Activated T-helper 17 cell treated with anti-CD3 and anti-CD28 coated beads, Interleukin-2, amount 50 U/mL, for 72 hours (primary cell): ENCODE results near the gene EPB41L3. TPM values are rescaled to one million over a fixed set of nuclear protein-coding genes. Genes with fewer than 3 reads are reported as not detected.

Experiments used
- ATAC-seq: fragments of 150-1000 bp; cut with Tn5 transposase; replicated peaks from 2 replicates; pipeline ENCODE4 v1.10.0; 2021; ENCODE audit warnings: mild to moderate bottlenecking, moderate library complexity
- H3K27ac Mint-ChIP-seq: one replicate; pipeline ENCODE4 v1.8.0; 2022; ENCODE audit warnings: mixed read lengths
- H3K27me3 Mint-ChIP-seq: one replicate; pipeline ENCODE4 v1.8.0; 2022; ENCODE audit warnings: mixed read lengths
- H3K36me3 Mint-ChIP-seq: one replicate; pipeline ENCODE4 v1.8.0; 2022; ENCODE audit warnings: low read depth, mild to moderate bottlenecking, mixed read lengths
- H3K4me1 Mint-ChIP-seq: one replicate; pipeline ENCODE4 v1.8.0; 2022; ENCODE audit warnings: mixed read lengths
- H3K4me3 Mint-ChIP-seq: one replicate; pipeline ENCODE4 v1.8.0; 2022; ENCODE audit warnings: mild to moderate bottlenecking, mixed read lengths
- H3K9me3 Mint-ChIP-seq: one replicate; pipeline ENCODE4 v1.8.0; 2022; ENCODE audit warnings: mixed read lengths
- total RNA-seq, 2 donors: library from RNA; stranded (reverse); gene quantifications; one replicate each; pipeline ENCODE4 v1.2.3, GENCODE V29; 2022

Gene EPB41L3
- total RNA-seq, 2 donors from 2014 or later: 0.09 to 0.13 TPM

DNA sequence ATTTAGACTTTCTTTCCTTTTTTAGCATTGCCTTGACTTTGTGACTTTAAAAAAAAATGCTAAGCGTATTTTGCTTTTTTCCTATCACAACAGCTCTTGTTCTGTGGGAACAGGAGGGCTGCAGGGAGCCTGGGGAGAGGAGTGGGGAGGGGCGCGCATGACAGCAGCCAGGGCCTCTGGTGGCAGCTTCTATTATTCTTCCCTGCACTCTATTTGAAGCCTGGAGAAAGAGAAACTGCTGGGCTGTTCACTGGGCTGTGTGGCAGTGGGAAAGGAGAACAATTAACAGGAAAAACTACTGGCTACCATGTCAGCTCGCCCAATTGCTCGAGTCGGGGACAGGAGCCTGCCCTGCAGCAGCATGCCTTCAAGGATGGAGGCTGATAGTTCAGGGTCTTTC, 129.3 kb downstream of the EPB41L3 start:
- H3K4me1 Mint-ChIP-seq: no peaks in the 10 kb centered on the region
- no peak overlapping the region for H3K4me3 Mint-ChIP-seq
- H3K9me3 Mint-ChIP-seq: no peaks in the 10 kb centered on the region
- peaks cover 15% of the 10 kb centered on the region for H3K27me3 Mint-ChIP-seq
- H3K27ac Mint-ChIP-seq: no peak overlapping the region
- ATAC-seq: no peak
- H3K36me3 Mint-ChIP-seq: no peaks in the 10 kb centered on the region

DNA sequence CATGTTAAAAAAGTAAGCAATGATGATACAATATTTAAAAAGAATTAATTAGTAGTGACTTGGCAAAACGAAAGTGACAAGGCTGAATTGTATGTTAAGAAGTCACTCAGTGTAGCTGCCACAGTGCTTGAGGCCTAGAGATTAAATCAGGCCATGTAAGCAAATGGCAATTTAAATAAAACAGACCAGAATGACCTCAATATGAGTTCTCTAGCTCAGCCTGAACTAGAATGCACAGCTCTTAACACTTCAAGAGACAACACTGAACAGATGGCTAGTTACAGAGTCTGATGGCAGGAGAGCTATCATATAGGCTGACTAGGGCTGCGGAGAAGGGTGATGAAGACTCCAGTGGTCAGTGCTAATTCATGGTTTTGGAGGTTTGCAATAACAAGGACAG, 130.3 kb downstream of the EPB41L3 start:
- Mint-ChIP-seq H3K27ac (no peak overlapping the region), H3K4me1 (no peaks in the 10 kb centered on the region), H3K27me3 (peaks cover 13% of the 10 kb centered on the region), H3K36me3 (no peaks in the 10 kb centered on the region), H3K4me3 (no peak overlapping the region), H3K9me3 (no peaks in the 10 kb centered on the region)
- ATAC-seq: no peak

DNA sequence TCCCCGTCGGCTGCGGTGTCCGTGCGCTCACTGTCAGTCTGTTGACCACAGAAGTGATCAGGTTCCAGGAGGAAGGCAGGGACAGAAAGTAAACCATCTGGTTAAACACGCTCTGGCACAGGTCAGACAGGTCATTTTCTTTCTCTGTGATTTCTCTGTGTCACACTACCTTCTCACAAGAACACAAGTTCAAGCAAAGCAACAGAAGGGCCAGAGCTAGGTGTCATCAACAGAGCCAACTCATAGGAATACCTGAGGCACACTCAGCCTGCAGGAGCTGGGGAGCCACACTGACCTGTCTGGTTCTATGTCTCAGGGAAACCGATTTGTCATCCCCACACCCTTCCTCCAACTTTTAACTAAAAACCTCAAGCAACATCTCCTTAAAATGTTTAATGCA, 133.2 kb downstream of the EPB41L3 start:
- Mint-ChIP-seq H3K27me3 (peaks cover 10% of the 10 kb centered on the region), H3K27ac (no peak overlapping the region), H3K9me3 (peaks cover 3% of the 10 kb centered on the region), H3K4me1 (peaks cover 4% of the 10 kb centered on the region), H3K4me3 (no peak overlapping the region), H3K36me3 (no peaks in the 10 kb centered on the region)
- ATAC-seq: no peak

DNA sequence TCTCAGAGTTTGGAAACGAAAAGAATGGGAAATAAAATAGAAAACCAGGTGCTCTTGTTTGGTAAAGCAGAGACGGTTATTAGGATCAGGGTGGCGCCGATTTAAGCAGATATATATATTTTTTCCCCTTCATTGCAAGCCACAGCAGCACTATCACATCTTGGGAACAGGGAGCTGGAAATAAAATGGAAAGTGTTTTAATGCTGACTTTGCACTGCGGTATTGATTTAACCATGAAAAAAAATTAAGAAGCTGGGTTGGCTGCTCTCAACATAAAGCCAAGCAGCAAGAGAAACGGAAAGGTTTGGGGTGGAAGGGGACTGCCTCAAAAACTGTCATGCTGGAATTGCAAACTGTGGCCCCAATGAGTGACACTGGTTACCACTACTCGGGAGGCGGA, 145.5 kb downstream of the EPB41L3 start:
- Mint-ChIP-seq H3K9me3 (no peaks in the 10 kb centered on the region), H3K36me3 (no peaks in the 10 kb centered on the region), H3K4me1 (peaks cover 6% of the 10 kb centered on the region), H3K27ac (no peak overlapping the region), H3K27me3 (peaks cover 25% of the 10 kb centered on the region), H3K4me3 (no peak overlapping the region)
- no peak for ATAC-seq

DNA sequence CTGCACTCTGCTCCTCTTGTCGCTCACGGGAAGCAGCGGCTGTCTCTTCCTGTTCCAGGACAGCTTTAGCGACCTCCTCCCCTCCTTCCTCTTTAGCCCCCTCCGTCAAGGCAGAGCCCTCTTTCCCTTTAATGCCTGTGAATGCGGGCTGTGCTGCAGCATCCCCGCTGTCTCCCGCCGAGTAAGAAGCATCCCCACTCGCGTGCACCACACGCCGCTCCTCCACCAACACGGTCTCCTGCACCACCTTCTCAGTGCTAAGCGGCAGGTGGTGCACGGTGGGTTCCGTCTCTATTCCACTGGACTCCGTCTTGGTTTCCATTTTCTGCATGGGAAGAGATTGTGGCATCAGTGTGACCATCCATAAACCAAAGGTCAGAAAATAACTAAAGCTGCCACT, 146.7 kb downstream of the EPB41L3 start:
- no peak for ATAC-seq
- Mint-ChIP-seq H3K36me3 (no peaks in the 10 kb centered on the region), H3K27ac (no peak overlapping the region)

DNA sequence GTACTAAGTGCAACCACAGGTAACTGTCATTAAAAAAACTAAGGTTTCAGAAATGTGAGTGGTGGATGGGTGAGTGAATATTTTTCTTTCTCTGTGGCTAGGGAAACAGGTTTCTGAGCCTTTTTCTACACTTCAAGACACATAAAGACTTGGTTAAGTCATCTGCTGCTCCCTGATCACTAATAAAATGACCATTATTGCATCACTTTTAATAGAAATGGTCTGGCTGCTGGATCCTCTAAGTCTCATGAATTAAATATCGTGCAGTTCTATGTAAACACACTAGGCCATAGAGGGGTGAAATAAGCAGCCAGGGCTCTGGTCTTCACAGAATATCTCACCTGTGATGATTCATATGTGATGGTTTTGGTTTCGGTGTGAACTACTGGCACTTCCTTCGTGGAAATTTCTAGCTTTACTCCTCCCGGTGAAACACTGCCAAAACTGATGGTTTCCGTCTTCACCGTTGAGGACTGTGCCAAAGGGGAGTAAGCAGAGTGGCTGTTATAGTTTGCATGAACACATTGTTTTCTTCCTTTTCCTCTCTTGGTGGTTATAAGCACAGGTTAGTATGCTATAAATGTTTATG, 147.8 kb downstream of the EPB41L3 start:
- peak; percentile 68 for ATAC-seq
- H3K4me3 Mint-ChIP-seq: no peak overlapping the region
- no peaks in the 10 kb centered on the region for H3K36me3 Mint-ChIP-seq
- H3K27ac Mint-ChIP-seq: no peak overlapping the region
- H3K9me3 Mint-ChIP-seq: no peaks in the 10 kb centered on the region
- peaks cover 6% of the 10 kb centered on the region for H3K4me1 Mint-ChIP-seq
- peaks cover 25% of the 10 kb centered on the region for H3K27me3 Mint-ChIP-seq

More for the DNA sequence above, 146.7 kb downstream of the EPB41L3 start:
- H3K27me3 Mint-ChIP-seq: peaks cover 25% of the 10 kb centered on the region
- peaks cover 6% of the 10 kb centered on the region for H3K4me1 Mint-ChIP-seq
- no peaks in the 10 kb centered on the region for H3K9me3 Mint-ChIP-seq
- H3K4me3 Mint-ChIP-seq: no peak overlapping the region

DNA sequence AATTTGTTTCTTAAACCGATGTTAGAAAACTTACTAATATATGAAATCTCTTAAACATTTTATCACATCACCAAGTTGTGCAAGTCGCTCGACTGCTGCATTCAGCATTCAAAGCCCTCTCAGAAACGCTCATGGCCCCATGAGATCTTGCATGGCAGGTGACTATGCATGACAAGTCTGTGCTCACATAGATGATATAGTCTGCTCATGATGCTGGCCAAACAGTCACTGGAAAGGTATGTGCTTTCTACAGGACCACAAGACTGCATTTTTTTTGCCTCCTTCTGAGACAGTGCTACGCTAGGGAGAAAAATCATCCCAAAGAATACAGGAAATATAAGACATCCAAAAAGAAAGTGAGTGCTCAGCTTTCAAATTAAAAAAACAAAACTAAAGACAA, 150.0 kb downstream of the EPB41L3 start:
- ATAC-seq: no peak
- Mint-ChIP-seq H3K4me3 (no peak overlapping the region), H3K27me3 (peaks cover 18% of the 10 kb centered on the region), H3K4me1 (peaks cover 6% of the 10 kb centered on the region), H3K27ac (no peak overlapping the region), H3K9me3 (no peaks in the 10 kb centered on the region), H3K36me3 (no peaks in the 10 kb centered on the region)

DNA sequence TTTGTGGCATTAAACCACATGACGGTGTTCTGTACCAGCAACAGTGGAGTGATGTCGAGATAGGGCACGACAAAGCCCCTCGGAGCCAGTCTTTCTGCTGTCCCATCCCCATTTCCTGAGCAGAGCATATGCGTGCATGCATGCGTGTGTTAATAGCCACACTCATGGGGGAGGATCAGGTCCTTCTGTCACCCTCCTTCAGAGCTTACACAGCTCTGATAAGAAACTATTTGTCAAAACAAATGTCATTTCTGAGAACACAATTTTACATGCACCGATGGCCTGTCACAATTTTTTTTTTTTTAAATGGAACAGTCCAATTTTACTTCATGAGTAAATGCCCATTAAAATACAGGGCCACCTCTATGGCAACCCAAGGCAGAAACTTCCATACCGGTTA, 152.4 kb downstream of the EPB41L3 start:
- H3K36me3 Mint-ChIP-seq: no peaks in the 10 kb centered on the region
- no peak for ATAC-seq
- peaks cover 6% of the 10 kb centered on the region for H3K4me1 Mint-ChIP-seq
- H3K27ac Mint-ChIP-seq: no peak overlapping the region
- H3K9me3 Mint-ChIP-seq: no peaks in the 10 kb centered on the region
- H3K4me3 Mint-ChIP-seq: no peak overlapping the region
- H3K27me3 Mint-ChIP-seq: peaks cover 11% of the 10 kb centered on the region

DNA sequence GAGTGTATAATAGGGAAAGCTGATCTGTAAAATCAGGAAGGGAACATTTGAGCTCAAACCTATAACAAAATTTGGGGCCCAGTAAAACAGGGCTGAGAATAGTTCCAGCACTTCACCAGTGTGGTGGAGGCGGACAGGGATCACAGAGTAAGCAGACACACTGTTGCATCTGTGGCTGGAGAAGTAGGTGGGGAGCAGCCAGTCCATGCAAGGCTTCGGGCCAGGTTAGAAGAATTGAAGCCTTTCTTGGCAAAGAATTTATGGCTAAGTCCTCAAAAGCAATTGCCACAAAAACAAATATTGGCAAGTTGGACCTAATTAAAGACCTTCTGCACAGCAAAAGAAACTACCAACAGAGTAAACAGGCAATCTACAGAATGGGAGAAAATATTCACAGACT, 154.4 kb downstream of the EPB41L3 start:
- H3K27me3 Mint-ChIP-seq: no peaks in the 10 kb centered on the region
- ATAC-seq: no peak
- H3K9me3 Mint-ChIP-seq: no peaks in the 10 kb centered on the region
- H3K27ac Mint-ChIP-seq: no peak overlapping the region
- H3K4me3 Mint-ChIP-seq: no peak overlapping the region
- H3K4me1 Mint-ChIP-seq: no peaks in the 10 kb centered on the region
- no peaks in the 10 kb centered on the region for H3K36me3 Mint-ChIP-seq

DNA sequence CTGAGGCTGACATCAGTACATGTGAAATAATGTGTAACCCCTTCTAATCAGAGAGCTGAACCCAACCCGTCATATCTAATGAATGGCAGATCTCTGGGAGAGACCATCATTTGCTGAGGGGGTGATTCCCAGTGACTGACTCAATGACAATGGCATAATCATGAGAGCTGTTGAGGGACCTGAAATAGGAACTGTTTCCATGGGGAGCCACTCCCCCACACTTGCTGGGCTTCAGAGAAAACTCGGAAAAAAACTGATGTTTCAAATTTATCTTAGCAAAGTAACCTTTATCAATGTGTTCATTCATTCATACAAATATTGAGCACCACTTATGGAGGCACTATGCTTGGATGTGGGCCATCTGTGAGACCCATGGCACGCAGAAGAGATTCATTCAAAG, 154.9 kb downstream of the EPB41L3 start:
- Mint-ChIP-seq H3K4me3 (no peak overlapping the region), H3K27ac (no peak overlapping the region), H3K36me3 (no peaks in the 10 kb centered on the region), H3K27me3 (no peaks in the 10 kb centered on the region), H3K4me1 (no peaks in the 10 kb centered on the region), H3K9me3 (no peaks in the 10 kb centered on the region)
- ATAC-seq: no peak

DNA sequence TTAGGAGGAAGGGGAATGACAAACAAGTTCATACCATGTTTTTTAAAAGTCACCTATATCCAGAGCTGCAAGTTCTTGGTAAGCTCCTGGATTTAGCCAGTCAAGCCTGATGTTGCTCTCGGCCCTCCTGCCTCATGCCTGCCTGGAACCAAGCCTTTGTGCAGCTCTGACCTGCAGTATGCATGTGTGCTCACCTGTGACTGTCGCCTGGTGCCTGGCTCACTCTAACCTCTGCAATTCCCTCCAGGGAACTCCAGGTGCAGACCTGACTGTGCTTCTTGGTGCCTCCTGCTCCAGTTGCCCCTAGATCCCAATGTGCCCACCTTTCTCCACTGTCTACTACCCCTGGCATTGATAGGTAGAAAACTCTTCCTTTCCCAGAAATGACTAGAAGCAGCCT, 163.2 kb downstream of the EPB41L3 start:
- no peaks in the 10 kb centered on the region for H3K9me3 Mint-ChIP-seq
- ATAC-seq: no peak
- H3K4me3 Mint-ChIP-seq: no peak overlapping the region
- peaks cover 3% of the 10 kb centered on the region for H3K27me3 Mint-ChIP-seq
- H3K36me3 Mint-ChIP-seq: no peaks in the 10 kb centered on the region
- H3K27ac Mint-ChIP-seq: no peak overlapping the region
- H3K4me1 Mint-ChIP-seq: no peaks in the 10 kb centered on the region

DNA sequence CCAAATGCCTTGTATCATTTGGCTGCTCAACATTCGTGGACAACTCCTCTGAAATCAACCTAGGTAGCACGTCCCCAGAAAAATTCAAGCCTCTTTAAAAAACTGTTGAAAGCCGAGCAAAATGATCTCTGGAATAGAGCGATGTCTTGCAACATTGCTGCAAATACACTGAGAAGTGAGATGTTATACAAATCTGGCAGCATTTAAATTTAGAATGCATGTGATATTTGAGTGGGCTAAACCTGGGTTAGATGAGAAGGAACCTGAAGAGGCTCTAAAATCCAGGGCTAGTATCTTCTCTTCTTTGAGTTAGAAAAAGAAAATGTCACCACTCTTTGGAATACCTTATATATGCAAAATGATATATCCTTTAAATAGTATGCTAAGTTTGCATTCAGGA, 166.8 kb downstream of the EPB41L3 start:
- H3K27me3 Mint-ChIP-seq: peaks cover 6% of the 10 kb centered on the region
- H3K4me1 Mint-ChIP-seq: no peaks in the 10 kb centered on the region
- no peak for ATAC-seq
- H3K36me3 Mint-ChIP-seq: no peaks in the 10 kb centered on the region
- no peak overlapping the region for H3K27ac Mint-ChIP-seq
- H3K9me3 Mint-ChIP-seq: no peaks in the 10 kb centered on the region
- no peak overlapping the region for H3K4me3 Mint-ChIP-seq

DNA sequence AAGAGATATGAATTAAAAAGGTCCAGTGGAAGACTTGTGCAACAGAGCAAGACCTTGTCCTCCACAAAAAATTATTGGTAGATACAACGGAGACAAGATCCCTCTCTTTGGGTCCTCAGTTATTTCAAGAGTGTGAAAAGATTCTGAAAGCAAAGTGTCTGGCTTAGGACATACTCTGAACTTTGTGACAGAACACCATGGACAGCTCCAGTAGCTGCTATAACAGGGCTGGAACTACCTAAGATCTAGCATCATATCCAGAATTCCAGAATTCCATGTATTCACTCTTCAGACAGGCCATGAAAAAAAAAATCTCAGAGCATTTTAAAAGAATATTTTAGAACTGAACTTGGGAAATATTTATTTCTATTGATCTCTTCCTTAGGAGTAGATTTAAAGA, 173.5 kb downstream of the EPB41L3 start:
- no peak for ATAC-seq
- no peaks in the 10 kb centered on the region for H3K36me3 Mint-ChIP-seq
- H3K4me1 Mint-ChIP-seq: no peaks in the 10 kb centered on the region
- no peak overlapping the region for H3K27ac Mint-ChIP-seq
- H3K9me3 Mint-ChIP-seq: no peaks in the 10 kb centered on the region
- H3K27me3 Mint-ChIP-seq: peaks cover 21% of the 10 kb centered on the region
- H3K4me3 Mint-ChIP-seq: no peak overlapping the region

DNA sequence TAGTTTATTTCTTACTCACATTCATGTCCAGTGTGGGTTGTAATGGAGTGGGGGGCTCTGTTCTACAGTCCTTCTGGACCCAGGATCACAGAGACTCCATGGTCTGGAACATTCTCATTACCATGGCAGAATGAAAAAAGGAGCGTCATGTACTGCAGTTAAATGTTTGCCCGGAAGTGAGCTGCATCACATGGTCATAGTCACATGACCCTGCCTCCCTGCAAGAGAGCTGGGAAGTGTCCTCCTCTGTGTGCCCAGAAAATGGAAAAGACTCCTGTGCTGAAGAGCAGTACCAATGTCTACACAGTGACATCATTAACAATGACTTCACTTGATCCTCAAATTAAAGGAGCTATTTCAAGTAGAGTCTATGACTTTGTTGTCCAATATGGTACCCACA, 174.3 kb downstream of the EPB41L3 start:
- Mint-ChIP-seq H3K27me3 (peaks cover 18% of the 10 kb centered on the region), H3K4me3 (no peak overlapping the region), H3K36me3 (no peaks in the 10 kb centered on the region), H3K9me3 (no peaks in the 10 kb centered on the region), H3K27ac (no peak overlapping the region), H3K4me1 (no peaks in the 10 kb centered on the region)
- no peak for ATAC-seq

DNA sequence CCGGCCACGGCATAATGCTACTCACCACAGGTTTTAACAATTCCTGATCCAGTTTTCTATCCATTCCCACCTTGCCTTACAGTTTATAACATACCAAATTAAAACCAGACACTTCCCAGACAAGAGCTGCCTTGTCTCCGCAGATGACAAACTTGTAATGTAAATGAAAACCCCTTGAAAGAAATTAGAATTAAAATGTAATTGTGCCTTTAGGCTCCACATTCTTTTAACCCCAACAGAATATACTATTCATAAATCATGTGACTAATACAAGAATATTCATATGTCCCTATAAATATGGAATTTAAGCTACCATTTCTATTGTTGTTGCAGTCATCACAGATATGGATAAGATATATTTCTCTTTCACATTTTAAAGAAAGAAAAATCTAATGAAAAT, 178.4 kb downstream of the EPB41L3 start:
- H3K9me3 Mint-ChIP-seq: no peaks in the 10 kb centered on the region
- peaks cover 18% of the 10 kb centered on the region for H3K27me3 Mint-ChIP-seq
- ATAC-seq: no peak
- no peak overlapping the region for H3K4me3 Mint-ChIP-seq
- no peaks in the 10 kb centered on the region for H3K4me1 Mint-ChIP-seq
- no peaks in the 10 kb centered on the region for H3K36me3 Mint-ChIP-seq
- no peak overlapping the region for H3K27ac Mint-ChIP-seq

DNA sequence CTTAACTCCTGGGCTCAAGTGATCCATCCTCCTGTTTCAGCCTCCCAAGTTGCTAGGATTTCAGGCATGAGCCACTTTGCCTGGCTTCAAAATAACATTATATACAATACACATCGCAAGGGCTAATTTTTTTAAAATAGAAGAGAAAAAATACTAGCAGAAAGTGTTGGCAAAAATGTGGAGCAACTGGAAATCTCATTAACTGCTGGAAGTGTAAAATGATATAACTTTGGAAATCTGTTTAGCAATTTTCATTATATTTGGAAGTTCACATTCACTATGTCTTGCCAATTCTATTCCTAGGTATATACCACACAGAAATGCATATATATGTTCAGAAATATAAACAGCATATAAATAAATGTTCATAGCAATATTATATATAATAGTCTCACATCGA, 193.2 kb downstream of the EPB41L3 start:
- Mint-ChIP-seq H3K27ac (no peak overlapping the region), H3K9me3 (peaks cover 19% of the 10 kb centered on the region), H3K4me3 (no peak overlapping the region), H3K27me3 (peaks cover 7% of the 10 kb centered on the region), H3K4me1 (no peaks in the 10 kb centered on the region), H3K36me3 (no peaks in the 10 kb centered on the region)
- ATAC-seq: no peak
